ENCODE results near the gene LEKR1. TPM values are rescaled to one million over a fixed set of nuclear protein-coding genes. Genes with fewer than 3 reads are reported as not detected.

The LEKR1 gene
- total and polyA plus RNA-seq, 2 of the 13 experiments (the other 11 are each of a cell fraction or from before 2014, with no cell fraction given): 0.49 to 1.5 TPM

DNA sequence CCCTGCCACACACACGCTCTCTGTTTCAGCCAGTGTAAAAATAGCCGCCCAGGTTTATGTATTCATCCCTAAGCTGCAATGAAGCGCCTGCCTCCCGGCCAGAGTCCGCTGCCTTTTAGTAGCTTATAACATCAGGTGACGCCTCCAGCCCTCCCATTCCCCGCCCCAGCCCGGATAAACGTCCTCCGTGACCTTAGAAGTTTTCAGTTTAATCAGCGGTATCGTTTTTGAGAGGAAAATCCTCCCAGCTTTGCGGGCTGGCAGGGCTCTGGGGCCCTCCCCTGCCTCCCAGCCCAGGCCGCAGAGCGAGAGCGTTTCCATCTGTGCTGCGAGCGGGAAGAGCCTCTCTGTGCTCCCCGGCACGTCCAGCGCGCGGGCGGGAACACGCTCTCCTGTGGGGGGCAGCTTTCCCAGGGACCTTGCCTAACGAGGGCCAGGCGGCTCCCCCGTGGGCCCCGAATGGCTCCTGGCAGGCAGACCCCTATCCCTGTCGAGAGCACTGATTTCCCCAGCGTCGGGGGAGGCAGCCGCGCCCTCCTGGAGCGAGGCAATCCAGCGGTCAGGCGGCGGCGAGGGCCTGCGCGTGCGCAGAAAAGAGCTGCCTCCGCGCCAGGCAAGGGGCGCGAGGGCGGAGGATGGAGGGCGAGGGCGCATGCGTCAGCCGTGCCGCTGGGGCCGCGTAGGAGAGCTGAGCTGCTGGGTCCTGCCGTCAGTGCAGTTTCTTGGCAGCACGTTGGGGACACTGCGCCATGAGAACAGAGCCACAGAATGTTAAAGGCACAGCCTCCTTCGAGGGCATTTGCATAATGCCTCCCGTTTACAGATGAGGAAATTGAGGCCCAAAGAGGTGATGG, 262.7 kb downstream of the LEKR1 start (continued):
- TF ChIP-seq, protein P1, sequence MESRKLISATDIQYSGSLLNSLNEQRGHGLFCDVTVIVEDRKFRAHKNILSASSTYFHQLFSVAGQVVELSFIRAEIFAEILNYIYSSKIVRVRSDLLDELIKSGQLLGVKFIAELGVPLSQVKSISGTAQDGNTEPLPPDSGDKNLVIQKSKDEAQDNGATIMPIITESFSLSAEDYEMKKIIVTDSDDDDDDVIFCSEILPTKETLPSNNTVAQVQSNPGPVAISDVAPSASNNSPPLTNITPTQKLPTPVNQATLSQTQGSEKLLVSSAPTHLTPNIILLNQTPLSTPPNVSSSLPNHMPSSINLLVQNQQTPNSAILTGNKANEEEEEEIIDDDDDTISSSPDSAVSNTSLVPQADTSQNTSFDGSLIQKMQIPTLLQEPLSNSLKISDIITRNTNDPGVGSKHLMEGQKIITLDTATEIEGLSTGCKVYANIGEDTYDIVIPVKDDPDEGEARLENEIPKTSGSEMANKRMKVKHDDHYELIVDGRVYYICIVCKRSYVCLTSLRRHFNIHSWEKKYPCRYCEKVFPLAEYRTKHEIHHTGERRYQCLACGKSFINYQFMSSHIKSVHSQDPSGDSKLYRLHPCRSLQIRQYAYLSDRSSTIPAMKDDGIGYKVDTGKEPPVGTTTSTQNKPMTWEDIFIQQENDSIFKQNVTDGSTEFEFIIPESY (CRISPR knock-in tag; IDR thresholded peaks at IDR 0.05): no peak
- peak; percentile 81; the same call in 1 of the 2 replicates for TF ChIP-seq ZNF564 (CRISPR knock-in tag; IDR thresholded peaks at IDR 0.05)
- TF ChIP-seq NFE2 (CRISPR knock-in tag; IDR thresholded peaks at IDR 0.05): no peak
- TF ChIP-seq MEIS2 (CRISPR knock-in tag; IDR thresholded peaks at IDR 0.05): no peak
- TF ChIP-seq MIER3 (CRISPR knock-in tag; IDR thresholded peaks at IDR 0.05; ENCODE audit: borderline replicate concordance): no peak; the same call in 1 of the 2 replicates
- TF ChIP-seq, protein P2, sequence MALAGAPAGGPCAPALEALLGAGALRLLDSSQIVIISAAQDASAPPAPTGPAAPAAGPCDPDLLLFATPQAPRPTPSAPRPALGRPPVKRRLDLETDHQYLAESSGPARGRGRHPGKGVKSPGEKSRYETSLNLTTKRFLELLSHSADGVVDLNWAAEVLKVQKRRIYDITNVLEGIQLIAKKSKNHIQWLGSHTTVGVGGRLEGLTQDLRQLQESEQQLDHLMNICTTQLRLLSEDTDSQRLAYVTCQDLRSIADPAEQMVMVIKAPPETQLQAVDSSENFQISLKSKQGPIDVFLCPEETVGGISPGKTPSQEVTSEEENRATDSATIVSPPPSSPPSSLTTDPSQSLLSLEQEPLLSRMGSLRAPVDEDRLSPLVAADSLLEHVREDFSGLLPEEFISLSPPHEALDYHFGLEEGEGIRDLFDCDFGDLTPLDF (CRISPR knock-in tag; IDR thresholded peaks at IDR 0.05): peak; percentile 83
- TF ChIP-seq SP5 (CRISPR knock-in tag; IDR thresholded peaks at IDR 0.05; ENCODE audit: borderline replicate concordance, low read depth): peak; percentile 86
- TF ChIP-seq, protein P3, sequence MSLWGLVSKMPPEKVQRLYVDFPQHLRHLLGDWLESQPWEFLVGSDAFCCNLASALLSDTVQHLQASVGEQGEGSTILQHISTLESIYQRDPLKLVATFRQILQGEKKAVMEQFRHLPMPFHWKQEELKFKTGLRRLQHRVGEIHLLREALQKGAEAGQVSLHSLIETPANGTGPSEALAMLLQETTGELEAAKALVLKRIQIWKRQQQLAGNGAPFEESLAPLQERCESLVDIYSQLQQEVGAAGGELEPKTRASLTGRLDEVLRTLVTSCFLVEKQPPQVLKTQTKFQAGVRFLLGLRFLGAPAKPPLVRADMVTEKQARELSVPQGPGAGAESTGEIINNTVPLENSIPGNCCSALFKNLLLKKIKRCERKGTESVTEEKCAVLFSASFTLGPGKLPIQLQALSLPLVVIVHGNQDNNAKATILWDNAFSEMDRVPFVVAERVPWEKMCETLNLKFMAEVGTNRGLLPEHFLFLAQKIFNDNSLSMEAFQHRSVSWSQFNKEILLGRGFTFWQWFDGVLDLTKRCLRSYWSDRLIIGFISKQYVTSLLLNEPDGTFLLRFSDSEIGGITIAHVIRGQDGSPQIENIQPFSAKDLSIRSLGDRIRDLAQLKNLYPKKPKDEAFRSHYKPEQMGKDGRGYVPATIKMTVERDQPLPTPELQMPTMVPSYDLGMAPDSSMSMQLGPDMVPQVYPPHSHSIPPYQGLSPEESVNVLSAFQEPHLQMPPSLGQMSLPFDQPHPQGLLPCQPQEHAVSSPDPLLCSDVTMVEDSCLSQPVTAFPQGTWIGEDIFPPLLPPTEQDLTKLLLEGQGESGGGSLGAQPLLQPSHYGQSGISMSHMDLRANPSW (CRISPR knock-in tag; IDR thresholded peaks at IDR 0.05; ENCODE audit: borderline replicate concordance): no peak; the same call in 1 of the 2 replicates
- no peak for TF ChIP-seq TCF12 (IDR thresholded peaks at IDR 0.05)
- TF ChIP-seq TCF12 (CRISPR knock-in tag; IDR thresholded peaks at IDR 0.05): peak; percentile 91
- TF ChIP-seq KLF15 (CRISPR knock-in tag; IDR thresholded peaks at IDR 0.05; ENCODE audit: borderline replicate concordance): 0 out of 2 replicates have a peak, but pooled peaks have one; percentile 60
- no peak for TF ChIP-seq RFX3 (CRISPR knock-in tag; IDR thresholded peaks at IDR 0.05)
- no peak for TF ChIP-seq SNRNP70 (IDR thresholded peaks at IDR 0.05; ENCODE audit: low read depth, low read length)
- TF ChIP-seq TAF15 (IDR thresholded peaks at IDR 0.05; ENCODE audit: low read depth, low read length, poor library complexity, severe bottlenecking): peak; percentile 34
- peak; percentile 62; the same call in 1 of the 2 replicates for TF ChIP-seq ZNF703 (CRISPR knock-in tag; IDR thresholded peaks at IDR 0.05; ENCODE audit: borderline replicate concordance)
- TF ChIP-seq ZNF333 (CRISPR knock-in tag; IDR thresholded peaks at IDR 0.05; ENCODE audit: borderline replicate concordance): peak; percentile 74; the same call in 1 of the 2 replicates
- TF ChIP-seq, protein P4, sequence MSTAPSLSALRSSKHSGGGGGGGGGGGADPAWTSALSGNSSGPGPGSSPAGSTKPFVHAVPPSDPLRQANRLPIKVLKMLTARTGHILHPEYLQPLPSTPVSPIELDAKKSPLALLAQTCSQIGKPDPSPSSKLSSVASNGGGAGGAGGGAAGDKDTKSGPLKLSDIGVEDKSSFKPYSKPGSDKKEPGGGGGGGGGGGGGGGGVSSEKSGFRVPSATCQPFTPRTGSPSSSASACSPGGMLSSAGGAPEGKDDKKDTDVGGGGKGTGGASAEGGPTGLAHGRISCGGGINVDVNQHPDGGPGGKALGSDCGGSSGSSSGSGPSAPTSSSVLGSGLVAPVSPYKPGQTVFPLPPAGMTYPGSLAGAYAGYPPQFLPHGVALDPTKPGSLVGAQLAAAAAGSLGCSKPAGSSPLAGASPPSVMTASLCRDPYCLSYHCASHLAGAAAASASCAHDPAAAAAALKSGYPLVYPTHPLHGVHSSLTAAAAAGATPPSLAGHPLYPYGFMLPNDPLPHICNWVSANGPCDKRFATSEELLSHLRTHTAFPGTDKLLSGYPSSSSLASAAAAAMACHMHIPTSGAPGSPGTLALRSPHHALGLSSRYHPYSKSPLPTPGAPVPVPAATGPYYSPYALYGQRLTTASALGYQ (CRISPR knock-in tag; IDR thresholded peaks at IDR 0.05): peak; percentile 59; the same call in 1 of the 2 replicates
- no peak for TF ChIP-seq ZNF674 (CRISPR knock-in tag; IDR thresholded peaks at IDR 0.05; ENCODE audit: low read depth)
- TF ChIP-seq, protein P5, sequence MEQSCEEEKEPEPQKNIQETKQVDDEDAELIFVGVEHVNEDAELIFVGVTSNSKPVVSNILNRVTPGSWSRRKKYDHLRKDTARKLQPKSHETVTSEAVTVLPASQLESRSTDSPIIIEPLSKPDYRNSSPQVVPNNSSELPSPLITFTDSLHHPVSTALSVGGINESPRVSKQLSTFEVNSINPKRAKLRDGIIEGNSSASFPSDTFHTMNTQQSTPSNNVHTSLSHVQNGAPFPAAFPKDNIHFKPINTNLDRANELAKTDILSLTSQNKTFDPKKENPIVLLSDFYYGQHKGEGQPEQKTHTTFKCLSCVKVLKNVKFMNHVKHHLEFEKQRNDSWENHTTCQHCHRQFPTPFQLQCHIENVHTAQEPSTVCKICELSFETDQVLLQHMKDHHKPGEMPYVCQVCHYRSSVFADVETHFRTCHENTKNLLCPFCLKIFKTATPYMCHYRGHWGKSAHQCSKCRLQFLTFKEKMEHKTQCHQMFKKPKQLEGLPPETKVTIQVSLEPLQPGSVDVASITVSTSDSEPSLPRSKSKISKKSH (CRISPR knock-in tag; IDR thresholded peaks at IDR 0.05; ENCODE audit: borderline replicate concordance): peak; percentile 97
